MM.1S (cell line): ENCODE results near the gene CFAP46.

Source experiments
- DNase-seq: peaks from one replicate; pipeline ENCODE4 v3.0.0-alpha.2; 2015
- H2AFZ ChIP-seq: fragments of 300-600 bp; sonication (generic); 2 replicates; pipeline ENCODE4 v1.6.0; 2016; ENCODE audit warnings: antibody characterized with exemption, low read length
- H3F3A ChIP-seq: fragments of 300-600 bp; sonication (generic); 2 replicates; pipeline ENCODE4 v1.6.1; 2016; ENCODE audit warnings: mild to moderate bottlenecking, antibody characterized with exemption, low read length, moderate library complexity, mixed read lengths; ENCODE audit not compliant: insufficient read depth
- H3K27ac ChIP-seq: fragments of 300-600 bp; sonication (generic); 2 replicates; pipeline ENCODE4 v1.5.1; 2016; ENCODE audit warnings: mild to moderate bottlenecking, low read length
- H3K27me3 ChIP-seq: fragments of 300-600 bp; sonication (generic); replicated peaks from 2 replicates; pipeline ENCODE4 v1.6.0; 2016; ENCODE audit warnings: low read length; ENCODE audit not compliant: insufficient read depth
- H3K36me3 ChIP-seq: fragments of 300-600 bp; sonication (generic); replicated peaks from 2 replicates; pipeline ENCODE4 v1.6.1; 2016; ENCODE audit warnings: mild to moderate bottlenecking, low read length, mixed read lengths; ENCODE audit not compliant: insufficient read depth
- H3K4me1 ChIP-seq: fragments of 300-600 bp; sonication (generic); 2 replicates; pipeline ENCODE4 v1.6.1; 2016; ENCODE audit warnings: low read length, mixed read lengths
- H3K4me2 ChIP-seq: fragments of 300-600 bp; sonication (generic); 2 replicates; pipeline ENCODE4 v1.6.0; 2016; ENCODE audit warnings: low read depth, low read length
- H3K4me3 ChIP-seq: fragments of 300-600 bp; sonication (generic); 2 replicates; pipeline ENCODE4 v1.5.1; 2016; ENCODE audit warnings: low read length, mixed read lengths
- H3K79me2 ChIP-seq: fragments of 300-600 bp; sonication (generic); 2 replicates; pipeline ENCODE4 v1.6.1; 2016; ENCODE audit warnings: mixed run types, low read length, mixed read lengths
- H3K9ac ChIP-seq: fragments of 300-600 bp; sonication (generic); 2 replicates; pipeline ENCODE4 v1.6.1; 2016; ENCODE audit warnings: low read length, mixed read lengths
- H3K9me2 ChIP-seq: fragments of 300-600 bp; sonication (generic); replicated peaks from 2 replicates; pipeline ENCODE4 v1.6.1; 2016; ENCODE audit warnings: mild to moderate bottlenecking, low read length, mixed read lengths; ENCODE audit not compliant: insufficient read depth
- H3K9me3 ChIP-seq: fragments of 300-600 bp; sonication (generic); replicated peaks from 2 replicates; pipeline ENCODE4 v1.6.1; 2016; ENCODE audit warnings: mild to moderate bottlenecking, low read length, mixed read lengths; ENCODE audit not compliant: insufficient read depth
- H4K20me1 ChIP-seq: fragments of 300-600 bp; sonication (generic); 2 replicates; pipeline ENCODE4 v1.6.1; 2016; ENCODE audit warnings: mild to moderate bottlenecking, low read length, moderate library complexity, mixed read lengths; ENCODE audit not compliant: insufficient read depth
- EZH2 ChIP-seq: fragments of 300-600 bp; sonication (generic); optimal IDR thresholded peaks from 2 replicates; pipeline ENCODE3; 2017; ENCODE audit warnings: low read depth, mild to moderate bottlenecking, antibody characterized with exemption, low read length, mixed read lengths
- EZH2phosphoT487 ChIP-seq: fragments of 300-600 bp; sonication (generic); IDR thresholded peaks from 2 replicates; pipeline ENCODE4 v1.6.1; 2018; ENCODE audit warnings: antibody characterized with exemption, low read length
- TF ChIP-seq, protein P1 (sequence below): fragments of 300-600 bp; sonication (generic); IDR thresholded peaks from 2 replicates; pipeline ENCODE4 v1.5.1; 2016; ENCODE audit warnings: antibody characterized with exemption, low read length, mixed read lengths

The CFAP46 gene

DNA sequence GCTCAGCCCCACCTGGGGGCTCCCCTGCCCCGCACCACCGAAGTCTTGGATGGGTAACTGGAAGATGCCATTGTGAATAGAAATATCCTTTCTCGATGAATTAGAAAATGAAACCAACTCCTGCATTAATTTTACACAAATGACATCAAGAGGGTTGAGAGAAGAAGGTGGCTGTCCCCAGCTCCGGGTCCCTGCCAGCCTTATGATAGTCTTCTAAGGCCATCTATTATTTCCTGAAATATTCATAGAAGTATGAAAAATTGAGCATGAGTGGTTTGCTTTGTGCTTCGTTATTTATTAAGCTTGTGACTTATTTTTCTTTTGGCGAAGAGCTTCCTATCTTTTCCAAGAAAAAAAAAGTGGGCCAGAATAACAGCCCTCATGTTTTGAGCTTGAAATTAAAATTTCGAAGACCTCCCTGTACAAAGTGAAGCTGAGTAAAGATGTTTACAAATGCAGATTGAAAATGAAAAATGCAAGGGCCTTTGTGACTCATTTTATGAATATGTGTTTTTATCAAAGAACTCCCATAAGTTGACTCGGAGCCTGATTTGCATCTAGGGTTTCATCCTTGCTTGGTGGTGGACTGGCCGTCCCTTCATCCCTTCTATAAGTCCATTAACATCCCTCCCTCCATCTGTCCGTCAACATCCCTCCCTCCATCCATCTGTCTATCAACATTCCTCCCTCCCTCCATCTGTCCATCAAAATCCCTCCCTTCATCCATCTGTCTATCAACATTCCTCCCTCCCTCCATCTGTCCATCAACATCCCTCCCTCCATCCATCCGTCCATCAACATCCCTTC lies 20.5 kb upstream of the CFAP46 start:
- peak; percentile 7 for DNase-seq
- Histone ChIP-seq H3K36me3 (no peaks in the 10 kb centered on the region), H3K9ac (peak overlapping the region; percentile 41; the same call in 1 of the 2 replicates), H3K4me1 (no peaks in the 10 kb centered on the region), H3K9me3 (no peaks in the 10 kb centered on the region), H3K27ac (no peak overlapping the region), H3K27me3 (peaks cover 87% of the 10 kb centered on the region), H3K4me3 (peak overlapping the region; percentile 85), H3F3A (no peaks in the 10 kb centered on the region), H3K4me2 (peak overlapping the region; percentile 90), H3K9me2 (no peaks in the 10 kb centered on the region), H2AFZ (peak overlapping the region; percentile 90), H3K79me2 (no peaks in the 10 kb centered on the region), H4K20me1 (no peaks in the 10 kb centered on the region)
- TF ChIP-seq, protein P1, sequence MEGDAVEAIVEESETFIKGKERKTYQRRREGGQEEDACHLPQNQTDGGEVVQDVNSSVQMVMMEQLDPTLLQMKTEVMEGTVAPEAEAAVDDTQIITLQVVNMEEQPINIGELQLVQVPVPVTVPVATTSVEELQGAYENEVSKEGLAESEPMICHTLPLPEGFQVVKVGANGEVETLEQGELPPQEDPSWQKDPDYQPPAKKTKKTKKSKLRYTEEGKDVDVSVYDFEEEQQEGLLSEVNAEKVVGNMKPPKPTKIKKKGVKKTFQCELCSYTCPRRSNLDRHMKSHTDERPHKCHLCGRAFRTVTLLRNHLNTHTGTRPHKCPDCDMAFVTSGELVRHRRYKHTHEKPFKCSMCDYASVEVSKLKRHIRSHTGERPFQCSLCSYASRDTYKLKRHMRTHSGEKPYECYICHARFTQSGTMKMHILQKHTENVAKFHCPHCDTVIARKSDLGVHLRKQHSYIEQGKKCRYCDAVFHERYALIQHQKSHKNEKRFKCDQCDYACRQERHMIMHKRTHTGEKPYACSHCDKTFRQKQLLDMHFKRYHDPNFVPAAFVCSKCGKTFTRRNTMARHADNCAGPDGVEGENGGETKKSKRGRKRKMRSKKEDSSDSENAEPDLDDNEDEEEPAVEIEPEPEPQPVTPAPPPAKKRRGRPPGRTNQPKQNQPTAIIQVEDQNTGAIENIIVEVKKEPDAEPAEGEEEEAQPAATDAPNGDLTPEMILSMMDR: no peak
- TF ChIP-seq EZH2: no peak
- TF ChIP-seq EZH2phosphoT487: no peak

- DNase-seq: peak; percentile 31
- Histone ChIP-seq H3K4me2 (peak overlapping the region; percentile 90), H2AFZ (peak overlapping the region; percentile 90)
Observed at GRCh38 chr10:132961787-132962622, 19.6 kb upstream of the CFAP46 start.

GRCh38 chr10:132961420-132961786 lies 19.0 kb upstream of the CFAP46 start:
- no peak for DNase-seq
- Histone ChIP-seq H3K4me1 (no peaks in the 10 kb centered on the region), H3K9ac (no peak overlapping the region), H3F3A (no peaks in the 10 kb centered on the region), H3K4me3 (no peak overlapping the region), H4K20me1 (no peaks in the 10 kb centered on the region), H3K79me2 (no peaks in the 10 kb centered on the region), H3K9me2 (no peaks in the 10 kb centered on the region), H2AFZ (no peak overlapping the region), H3K27me3 (peaks cover 88% of the 10 kb centered on the region), H3K9me3 (no peaks in the 10 kb centered on the region), H3K4me2 (peak overlapping the region; percentile 90), H3K27ac (no peak overlapping the region), H3K36me3 (no peaks in the 10 kb centered on the region)
- TF ChIP-seq EZH2 (no peak), EZH2phosphoT487 (no peak)
- TF ChIP-seq, protein P1: no peak

More at GRCh38 chr10:132961787-132962622, 19.6 kb upstream of the CFAP46 start:
- no peaks in the 10 kb centered on the region for H3K9me2 ChIP-seq
- H4K20me1 ChIP-seq: no peaks in the 10 kb centered on the region
- no peaks in the 10 kb centered on the region for H3F3A ChIP-seq
- peak overlapping the region; percentile 41; the same call in 1 of the 2 replicates for H3K9ac ChIP-seq
- no peaks in the 10 kb centered on the region for H3K36me3 ChIP-seq
- H3K79me2 ChIP-seq: no peaks in the 10 kb centered on the region
- H3K27ac ChIP-seq: no peak overlapping the region
- TF ChIP-seq EZH2phosphoT487 (no peak), EZH2 (no peak)
- TF ChIP-seq, protein P1: no peak
- peak overlapping the region; percentile 85 for H3K4me3 ChIP-seq
- H3K9me3 ChIP-seq: no peaks in the 10 kb centered on the region
- H3K27me3 ChIP-seq: peaks cover 87% of the 10 kb centered on the region
- H3K4me1 ChIP-seq: no peaks in the 10 kb centered on the region
